Middle frontal gyrus (tissue), 1 donor: ENCODE results near the gene NEU1.
"Not testable (repeated sequence)": the region's sequence is repeated elsewhere in the genome, so short reads cannot be mapped to it uniquely, and the experiment has no call there.

Source experiments
- DNase-seq: peaks from one replicate; pipeline ENCODE4 v3.0.0-alpha.2; 2015; ENCODE audit warnings: low spot score; ENCODE audit errors: extremely low spot score

NEU1 gene

DNA sequence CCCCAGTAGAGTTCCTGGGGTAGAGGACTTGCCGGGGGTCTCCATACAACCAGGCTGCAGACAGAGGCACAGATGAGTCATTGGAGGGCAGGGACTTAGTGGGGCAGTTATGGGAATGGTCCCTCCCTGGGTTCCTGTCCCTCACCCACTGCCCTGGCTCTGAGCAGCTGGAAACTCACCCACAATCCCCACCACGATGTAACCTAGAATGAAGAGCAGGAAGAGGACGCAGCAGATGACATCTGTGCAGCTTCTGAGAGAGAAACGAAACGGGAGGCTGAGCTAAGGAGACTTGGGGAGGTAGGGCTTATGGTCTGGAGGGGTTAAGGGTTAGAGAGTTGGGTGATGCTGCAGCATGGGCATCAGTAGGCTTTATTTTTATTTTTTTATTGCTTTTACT, 13.3 kb upstream of the NEU1 start:
- no peak for DNase-seq

DNA sequence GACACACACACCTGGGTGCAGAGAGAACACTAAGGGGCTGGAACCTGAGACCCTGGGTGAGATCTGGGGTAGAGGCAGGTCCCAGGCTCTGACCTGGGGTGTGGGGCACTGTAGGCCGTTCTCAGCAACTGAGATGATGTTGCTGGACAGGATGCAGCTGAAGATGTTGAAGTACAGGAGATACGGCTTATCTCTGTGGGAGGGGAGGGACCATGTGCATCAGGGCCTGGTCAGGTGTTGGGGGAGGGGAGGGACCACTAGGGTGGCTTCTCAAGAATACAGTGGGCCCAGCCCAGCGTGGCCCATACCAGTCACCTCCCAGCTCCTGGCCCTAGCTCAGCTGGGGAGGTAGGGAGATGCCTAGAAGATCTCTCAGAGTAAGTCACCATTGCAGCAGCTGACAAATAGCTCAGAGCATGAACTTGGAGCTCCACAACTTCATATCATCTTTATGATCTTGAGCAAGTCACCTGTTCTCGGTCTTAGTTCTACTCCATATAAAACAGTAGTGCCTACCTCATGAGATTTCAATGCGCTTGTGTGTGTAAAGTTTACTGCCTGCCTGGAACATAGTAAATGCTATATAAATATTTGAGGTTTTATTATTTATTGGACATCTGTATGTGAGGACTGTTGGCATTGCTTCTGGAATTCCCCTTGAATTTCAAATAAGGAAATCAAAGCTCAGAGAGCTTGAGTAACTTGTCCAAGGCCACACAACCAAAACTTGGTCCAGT, 12.4 kb upstream of the NEU1 start:
- DNase-seq: no peak

DNA sequence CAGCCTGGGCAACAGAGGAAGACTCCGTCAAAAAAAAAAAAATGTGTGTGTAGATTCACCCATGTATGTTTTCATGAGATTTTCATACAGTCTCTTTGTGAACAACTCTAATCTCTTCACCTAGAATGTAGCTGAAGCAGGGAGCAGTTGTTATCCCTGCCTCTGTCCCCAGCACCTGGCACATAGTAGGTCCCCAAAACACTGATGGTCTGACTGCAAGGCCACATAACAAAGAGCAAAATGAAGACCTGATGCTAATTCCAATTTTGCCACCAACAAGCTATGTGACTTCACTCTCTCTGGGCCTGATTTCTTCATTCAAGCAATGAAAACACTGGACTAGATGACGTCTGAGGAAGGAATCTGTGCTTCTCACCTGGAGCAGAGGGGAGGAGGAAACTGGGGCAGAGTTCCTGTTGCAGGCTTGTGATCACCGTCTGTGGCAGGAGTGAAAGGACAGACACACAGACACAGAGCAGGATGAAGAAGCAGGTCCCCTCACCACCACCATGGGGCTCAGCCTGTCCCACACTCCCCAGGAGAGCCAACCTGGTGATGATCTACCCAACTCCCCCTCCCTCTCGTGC, 11.6 kb upstream of the NEU1 start:
- DNase-seq: no peak

DNA sequence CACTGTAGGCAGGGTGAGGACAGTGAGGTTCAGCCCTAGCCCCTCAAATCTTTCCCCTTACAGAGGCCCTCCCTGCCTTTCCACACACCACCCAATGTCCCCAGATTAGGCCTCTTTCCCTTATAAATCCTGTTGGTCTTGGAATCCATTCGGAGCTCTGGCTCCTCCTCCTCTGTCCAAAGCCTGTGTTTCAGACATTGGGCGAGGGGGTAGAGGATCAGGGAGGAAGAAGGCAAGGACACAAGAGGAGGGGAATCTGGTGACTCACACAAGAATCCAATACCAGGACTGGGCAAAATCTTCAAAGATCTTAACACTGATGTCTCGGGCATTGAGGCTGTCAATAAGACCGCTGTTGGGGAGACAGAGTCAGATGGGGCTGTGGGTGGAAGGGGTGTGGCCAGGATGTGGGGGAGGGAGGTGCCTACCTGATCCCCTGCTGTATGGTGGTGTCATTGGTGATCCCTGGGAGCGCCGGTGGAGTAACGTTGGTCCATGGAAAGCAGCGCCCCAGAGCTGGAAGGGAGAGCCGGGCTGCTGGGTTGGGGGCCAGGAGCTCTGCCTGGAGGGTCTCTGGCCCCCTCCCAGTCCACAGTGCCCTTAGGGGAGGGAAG, 8.5 kb upstream of the NEU1 start:
- no peak for DNase-seq

DNA sequence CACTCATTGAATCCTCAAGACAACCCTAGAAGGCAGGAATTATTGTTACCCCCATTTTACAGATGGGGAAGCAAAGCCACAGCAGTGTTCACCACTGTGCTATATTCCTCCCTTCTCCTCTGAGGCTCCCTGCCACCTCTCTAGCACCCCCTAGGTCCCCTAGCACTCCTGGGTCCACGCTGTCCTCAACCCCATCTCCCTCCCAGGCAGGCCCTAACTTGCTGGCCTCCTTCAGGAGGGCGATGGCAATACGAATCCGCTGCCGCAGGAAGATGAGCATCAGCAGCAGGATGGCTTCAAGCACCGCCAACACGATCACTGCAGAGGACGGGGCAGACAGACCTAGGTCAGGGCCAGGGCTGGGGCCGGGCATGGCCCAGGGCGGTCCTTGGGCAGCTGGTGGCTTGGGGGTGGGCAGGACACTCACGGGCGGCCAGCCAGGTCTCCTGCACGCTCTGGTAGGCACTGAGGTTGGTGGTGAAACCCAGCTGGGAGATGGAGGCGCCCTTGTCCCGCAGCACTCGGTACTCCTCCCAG, 7.8 kb upstream of the NEU1 start:
- no peak for DNase-seq

DNA sequence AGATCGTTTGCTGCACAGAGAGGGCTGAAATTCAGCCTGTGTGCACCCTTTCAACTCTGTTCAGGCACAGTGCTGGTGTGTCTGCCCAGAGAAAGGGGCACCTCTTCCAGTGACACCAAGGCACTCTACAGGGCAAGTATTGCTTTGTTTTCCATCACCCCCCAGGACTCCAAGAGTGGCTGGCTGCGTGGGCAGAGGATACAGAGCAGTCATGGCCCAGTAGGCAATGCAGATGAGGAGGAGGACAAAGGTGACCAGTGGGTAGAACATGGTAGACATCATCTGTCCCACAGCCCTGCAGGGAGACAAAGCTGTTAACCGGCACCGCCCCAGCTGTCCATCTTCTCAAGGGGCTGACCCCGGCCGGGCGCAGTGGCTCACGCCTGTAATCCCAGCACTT, 6.7 kb upstream of the NEU1 start:
- no peak for DNase-seq

DNA sequence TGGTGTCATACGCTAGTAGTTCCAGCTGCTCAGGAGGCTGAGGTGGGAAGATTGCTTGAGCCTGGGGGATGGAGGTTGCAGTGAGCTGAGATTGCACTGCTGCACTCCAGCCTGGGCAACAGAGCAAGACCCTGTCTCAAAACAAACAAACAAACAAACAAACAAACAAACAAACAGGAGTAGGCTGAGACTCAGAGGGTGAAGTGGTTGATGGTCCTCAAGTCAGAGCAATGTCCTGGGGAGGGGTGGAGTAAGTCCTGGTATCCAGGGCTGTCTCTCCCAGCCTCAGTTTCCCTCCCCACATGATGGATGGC, 6.0 kb upstream of the NEU1 start:
- DNase-seq: not testable (repeated sequence)

DNA sequence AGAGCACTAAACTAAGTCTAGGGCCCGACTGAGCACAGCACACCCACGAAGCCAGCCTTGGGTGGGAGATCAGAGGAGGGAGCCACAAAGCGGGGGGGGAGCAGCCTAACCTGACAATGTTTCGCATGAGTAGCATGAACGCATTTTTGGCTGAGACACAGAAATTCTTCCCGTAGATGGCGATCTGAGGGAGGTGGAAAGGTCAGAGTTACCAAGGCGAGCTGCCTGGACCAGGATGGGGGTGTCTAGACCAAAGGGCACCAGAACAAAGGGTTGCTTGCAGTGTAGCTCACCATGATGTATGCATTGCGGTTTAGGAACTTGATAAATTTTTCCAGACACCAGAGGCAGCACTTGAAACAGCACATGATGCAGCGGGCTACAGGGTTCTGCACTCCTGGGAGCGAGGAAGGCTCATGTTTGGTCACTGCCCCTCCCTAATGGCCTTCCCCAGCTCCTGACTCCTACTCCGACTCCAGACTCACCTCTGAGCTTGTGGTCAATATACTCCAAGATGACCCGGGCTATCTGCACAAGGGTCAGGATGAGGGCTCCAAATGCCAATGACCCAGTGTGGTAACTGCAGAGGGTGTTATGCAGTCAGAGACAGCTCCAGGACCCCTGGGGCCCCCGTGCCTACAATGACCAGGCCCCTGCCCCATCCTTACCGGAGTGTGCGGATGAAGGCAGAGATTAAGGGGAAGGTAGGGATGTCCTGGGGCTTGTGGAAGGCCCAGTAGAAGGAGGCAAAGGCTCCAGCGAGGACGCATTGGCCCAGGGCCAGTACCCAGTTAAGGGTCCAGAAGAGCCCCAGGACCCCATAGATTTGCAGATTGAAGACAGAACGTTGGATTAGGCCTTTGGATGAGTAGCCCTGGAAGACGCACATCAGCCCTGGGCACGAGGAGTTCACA, 2.8 kb upstream of the NEU1 start:
- no peak for DNase-seq

DNA sequence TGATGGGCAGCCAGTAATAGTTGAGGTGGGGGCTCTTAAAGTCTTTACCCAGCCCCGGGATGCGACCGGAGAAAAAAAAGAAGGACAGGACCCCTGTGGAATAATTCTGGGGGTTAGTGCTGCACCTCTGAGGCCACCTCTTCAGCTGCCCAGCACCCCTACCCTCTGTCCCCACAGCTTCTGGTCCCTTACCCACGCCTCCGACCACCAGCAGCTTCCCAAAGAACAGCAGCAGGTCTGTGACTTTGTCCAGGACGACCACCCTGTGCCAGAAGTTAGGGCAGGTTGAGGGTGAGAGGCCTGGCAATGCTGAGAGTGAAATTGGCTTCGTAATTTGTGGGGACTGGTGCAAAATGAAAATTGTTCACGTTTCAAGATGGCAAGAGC, 2.2 kb upstream of the NEU1 start:
- no peak for DNase-seq

DNA sequence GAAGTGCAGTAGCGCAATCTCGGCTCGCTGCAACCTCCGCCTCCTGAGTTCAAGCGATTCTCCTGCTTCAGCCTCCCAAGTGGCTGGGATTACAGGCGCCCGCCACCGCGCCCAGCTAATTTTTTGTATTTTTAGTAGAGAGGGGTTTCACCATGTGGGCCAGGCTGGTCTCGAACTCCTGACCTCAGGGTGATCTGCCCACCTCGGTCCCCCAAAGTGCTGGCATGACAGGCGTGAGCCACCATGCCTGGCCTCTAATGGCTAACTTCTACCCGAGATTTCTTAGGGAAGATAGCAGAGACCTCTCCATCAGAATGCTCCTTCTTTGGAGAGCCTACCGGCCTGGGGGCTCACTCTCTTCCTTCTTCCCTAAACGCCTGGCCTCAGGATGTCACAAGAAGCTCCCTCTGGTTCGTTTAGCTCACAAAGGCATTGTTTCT, 1.5 kb upstream of the NEU1 start:
- not testable (repeated sequence) for DNase-seq

DNA sequence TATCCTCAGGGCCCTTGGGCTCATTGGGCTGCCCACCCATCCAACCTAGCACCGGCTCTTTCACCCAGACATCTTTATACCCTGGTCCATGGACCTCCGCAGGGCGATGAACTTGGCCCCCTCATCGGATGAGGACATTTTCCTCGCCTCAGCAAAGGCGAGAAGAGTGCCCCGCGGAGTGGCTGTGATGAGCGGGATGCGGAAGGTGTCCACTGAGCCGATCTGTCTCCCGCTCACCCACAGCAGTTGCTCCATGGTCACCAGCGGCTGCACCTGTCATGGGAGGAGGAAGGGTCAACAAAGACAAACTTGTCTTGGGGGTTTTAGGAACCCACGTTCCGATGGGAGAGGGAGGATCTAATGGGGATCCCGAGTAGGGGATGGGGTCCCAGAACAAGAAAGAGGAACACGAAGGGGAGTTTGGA, 690 bp downstream of the NEU1 start:
- no peak for DNase-seq

DNA sequence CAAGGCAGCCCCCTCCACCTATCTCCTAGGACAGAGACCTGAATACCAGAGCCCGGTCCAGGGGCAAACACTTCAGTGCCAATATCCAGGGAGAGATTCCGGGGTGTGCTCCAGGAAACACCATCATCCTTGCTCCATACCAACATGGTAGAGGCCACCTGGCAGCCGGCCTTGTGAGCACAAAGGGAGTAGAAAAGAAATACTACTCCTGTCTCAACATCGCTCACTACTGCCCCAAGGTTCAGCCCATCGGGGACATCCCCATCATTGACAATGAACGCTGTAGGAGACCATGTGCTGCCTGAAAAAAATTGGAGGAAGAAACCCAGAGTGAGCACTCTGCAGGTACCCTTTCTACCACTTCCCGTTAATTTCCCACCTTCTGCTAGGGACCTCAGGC, 1.5 kb downstream of the NEU1 start:
- no peak for DNase-seq

DNA sequence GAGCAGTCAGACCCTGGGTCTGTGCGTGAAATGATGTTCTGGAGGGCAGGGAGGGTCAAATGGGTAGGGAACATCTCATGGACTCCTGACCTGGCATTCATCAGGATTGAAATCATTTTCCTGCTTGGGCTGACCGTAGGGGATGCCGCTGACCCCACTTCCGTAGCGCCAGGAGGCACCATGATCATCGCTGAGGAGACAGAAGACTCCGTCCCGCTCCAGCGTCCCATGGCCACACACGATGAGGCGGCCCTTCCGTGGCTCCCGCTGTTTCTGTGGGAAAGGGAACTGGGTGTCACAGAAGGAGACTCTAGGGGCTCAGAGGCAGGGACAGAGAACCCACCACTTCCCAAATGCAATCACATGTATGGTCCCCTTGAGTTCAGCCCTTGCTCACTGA, 2.3 kb downstream of the NEU1 start:
- DNase-seq: no peak

DNA sequence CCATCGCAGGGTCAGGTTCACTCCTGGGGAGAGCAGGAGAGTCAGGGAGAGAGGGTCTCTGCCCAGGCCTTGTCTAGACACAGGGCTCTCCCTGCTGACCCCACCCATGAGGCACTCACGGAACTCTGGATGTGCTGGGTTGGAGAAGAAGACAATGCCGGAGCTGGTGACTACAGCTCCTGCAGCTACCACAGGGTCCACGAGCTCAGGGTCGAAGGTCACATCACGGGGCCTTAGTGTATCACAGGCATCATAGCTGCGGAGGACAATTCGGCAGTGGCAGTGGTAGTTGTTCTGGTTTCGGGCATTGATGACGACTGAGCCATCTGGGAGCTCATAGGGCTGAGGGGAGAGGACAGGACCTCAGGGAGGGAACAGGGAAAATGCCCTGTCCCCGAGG, 2.7 kb downstream of the NEU1 start:
- no peak for DNase-seq

DNA sequence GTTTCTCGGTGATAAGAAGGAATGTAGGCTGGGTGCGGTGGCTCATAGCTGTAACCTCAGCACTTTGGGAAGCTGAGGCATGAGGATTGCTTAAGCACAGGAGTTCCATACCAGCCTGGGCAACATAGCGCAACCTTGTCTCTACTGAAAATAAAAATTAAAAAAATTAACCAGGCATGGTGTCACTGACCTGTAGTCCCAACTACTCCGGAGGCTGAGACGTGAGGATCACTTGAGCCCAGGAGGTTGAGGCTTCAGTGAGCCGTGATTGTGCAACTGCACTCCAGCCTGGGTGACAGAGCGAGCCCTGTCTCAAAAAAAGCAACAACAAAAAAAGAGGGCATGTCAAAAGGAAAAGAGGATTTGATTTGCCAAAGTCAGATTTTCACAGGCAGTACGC, 3.9 kb downstream of the NEU1 start:
- DNase-seq: no peak

DNA sequence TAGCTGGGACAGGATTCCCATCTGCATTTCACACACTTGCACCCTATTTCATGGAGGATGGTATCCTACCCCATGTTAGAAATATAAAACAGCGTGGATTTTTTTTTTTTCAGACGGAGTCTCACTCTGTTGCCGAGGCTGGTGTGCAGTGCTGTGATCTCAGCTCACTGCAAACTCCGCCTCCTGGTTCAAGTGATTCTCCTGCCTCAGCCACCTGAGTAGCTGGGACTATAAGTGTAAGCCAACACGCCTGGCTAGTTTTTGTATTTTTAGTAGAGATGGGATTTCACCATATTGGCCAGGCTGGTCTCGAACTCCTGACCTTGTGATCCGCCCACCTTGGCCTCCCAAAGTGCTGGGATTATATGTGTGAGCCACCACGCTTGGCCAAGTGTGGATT, 4.8 kb downstream of the NEU1 start:
- not testable (repeated sequence) for DNase-seq

DNA sequence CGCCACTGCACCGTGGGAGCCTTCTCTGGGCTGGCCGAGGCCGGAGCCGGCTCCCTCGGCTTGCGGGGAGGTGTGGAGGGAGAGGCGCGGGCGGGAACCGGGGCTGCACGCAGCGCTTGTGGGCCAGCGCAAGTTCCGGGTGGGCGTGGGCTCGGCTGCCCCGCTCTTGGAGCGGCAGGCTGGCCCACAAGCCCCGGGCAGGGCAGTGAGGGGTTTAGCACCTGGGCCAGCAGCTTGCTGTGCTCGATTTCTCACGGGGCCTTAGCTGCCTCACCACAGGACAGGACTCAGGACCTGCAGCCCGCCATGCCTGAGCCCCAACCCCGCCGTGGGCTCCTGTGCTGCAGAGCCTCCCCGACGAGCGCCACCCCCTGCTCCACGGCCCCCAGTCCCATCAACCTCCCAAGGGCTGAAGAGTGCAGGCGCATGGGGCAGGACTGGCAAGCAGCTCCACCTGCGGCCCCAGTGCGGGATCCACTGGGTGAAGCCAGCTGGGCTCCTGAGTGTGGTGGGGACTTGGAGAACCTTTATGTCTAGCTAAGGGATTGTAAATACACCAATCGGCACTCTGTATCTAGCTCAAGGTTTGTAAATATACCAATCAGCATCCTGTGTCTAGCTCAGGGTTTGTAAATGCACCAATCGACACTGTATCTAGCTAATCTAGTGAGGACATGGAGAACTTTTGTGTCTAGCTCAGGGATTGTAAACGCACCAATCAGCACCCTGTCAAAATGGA, 10.5 kb downstream of the NEU1 start:
- DNase-seq: not testable (repeated sequence)

DNA sequence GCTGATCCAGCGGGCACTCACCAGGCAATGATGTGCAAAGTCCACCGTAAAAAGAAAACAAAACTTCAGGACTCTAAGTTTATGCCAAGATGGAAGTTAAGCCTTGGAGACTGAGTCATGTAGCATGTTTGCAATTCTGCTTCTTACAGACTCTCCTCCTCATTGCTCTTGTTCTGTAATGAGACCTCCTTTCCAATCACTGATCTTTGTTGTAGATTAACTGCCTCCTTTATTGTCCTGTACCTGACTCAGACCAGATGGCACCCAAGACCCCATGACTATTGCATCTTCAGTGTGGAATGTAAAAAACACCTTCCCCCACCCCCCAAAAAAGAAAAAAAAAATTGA, 11.2 kb downstream of the NEU1 start:
- no peak for DNase-seq

DNA sequence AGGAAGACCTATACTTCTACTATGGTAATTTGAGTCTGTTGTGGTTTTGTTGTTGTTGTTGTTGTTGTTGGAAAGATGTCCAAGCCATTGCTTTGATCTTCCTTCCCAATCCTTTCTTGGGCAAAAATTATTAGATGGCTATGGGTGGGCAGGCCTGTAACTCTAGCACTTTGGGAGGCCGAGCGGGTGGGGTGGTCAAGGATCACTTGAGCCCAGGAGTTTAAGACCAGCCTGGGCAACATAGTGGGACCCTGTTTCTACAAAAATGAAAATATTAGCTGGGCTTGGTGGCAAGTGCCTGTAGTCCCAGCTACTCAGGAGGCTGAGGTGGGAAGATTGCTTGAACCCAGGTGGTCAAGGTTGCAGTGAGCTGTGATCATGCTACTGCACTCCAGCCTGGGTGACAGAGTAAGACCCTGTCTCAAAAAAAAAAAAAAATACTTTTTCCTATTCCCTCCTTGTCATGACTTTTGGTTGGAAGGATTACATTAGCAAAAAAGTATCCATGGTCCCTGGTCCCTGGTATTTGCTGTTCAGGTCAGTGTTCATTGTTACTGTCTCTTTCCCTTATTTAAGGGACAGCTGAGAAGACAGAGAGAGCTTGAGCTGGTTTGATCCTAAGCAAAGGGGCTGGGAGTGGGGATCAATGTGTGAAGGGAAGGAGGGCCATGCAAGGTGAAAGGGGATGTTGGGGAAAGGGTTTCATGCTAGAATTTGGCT, 11.7 kb downstream of the NEU1 start:
- DNase-seq: no peak

DNA sequence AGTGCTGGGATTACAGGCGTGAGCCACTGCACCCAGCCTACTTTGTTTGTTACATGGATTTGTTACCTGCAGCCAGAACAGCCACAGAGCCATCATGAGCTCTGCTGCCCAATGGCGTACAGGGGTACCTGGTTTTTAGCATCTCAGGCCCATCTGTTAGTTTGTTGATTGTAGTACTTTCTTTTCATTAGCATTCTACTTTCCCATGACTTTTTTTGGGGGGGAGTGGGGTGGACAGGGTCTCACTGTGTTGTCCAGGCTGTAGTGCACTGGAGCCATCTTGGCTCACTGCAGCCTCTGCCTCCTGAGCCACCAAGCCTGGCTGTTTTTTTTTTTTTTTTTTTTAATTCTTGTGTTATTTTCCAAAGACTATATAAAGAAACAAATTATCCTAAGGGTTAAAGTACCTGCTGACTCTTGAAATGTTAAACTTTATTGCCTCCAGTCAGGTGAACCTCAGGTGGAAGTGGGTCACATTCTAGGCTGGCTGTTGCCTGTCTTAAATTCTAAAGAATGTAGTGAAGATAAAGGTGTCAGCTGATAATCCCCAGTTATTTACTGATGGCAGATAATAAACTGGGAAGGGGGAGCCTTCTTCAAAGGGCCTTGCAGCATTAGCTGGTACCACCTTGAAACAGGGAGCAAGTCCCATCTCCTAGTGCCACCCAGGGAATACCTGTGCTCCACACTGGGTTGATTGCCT, 15.2 kb downstream of the NEU1 start:
- DNase-seq: no peak
